Body of pancreas (tissue), 4 donors: Measurements from ENCODE around the gene IL3. TPM values are rescaled to one million over a fixed set of nuclear protein-coding genes. Genes with fewer than 3 reads are reported as not detected.

Experiments
- ATAC-seq: fragments of 150-250 bp; one replicate; pipeline ENCODE4 v1.9.1; 2016
- DNase-seq, 4 donors: peaks; one replicate each; pipeline ENCODE4 v3.0.0-alpha.2; 2019
- H3K27ac ChIP-seq, 4 donors: fragments of 200-600 bp; sonication (generic); 1 replicate in 3 of 4; 2 replicates in 1 of 4; pipeline versions ENCODE4 v1.5.1 to v1.6.1; 2016 to 2019; ENCODE audit warnings: mild to moderate bottlenecking in 1 of 4, mixed read lengths in 1 of 4, moderate library complexity in 1 of 4
- H3K27me3 ChIP-seq, 2 donors: fragments of 200-600 bp; sonication (generic); one replicate each; pipeline ENCODE4 v1.6.0; 2016; ENCODE audit warnings: mild to moderate bottlenecking in 1 of 2
- H3K36me3 ChIP-seq, 2 donors: fragments of 200-600 bp; sonication (generic); replicated peaks in 1 of 2; 2 replicates each; pipeline ENCODE4 v1.5.1; 2016; ENCODE audit warnings: low read depth in 2 of 2; ENCODE audit not compliant: insufficient read depth in 1 of 2
- H3K4me1 ChIP-seq: fragments of 200-600 bp; sonication (generic); one replicate; pipeline ENCODE4 v1.6.0; 2016
- H3K4me3 ChIP-seq, 2 donors: fragments of 200-600 bp; sonication (generic); 1 replicate in 1 of 2; 2 replicates in 1 of 2; pipeline ENCODE4 v1.5.1; 2016 to 2019
- H3K9me3 ChIP-seq, 3 donors: fragments of 200-600 bp; sonication (generic); 1 replicate in 2 of 3; 2 replicates in 1 of 3; pipeline ENCODE4 v1.5.1; 2016
- CTCF ChIP-seq, 7 experiments: fragments of 450-650 bp in 4 of 7; fragments of 200-600 bp in 3 of 7; sonication (generic) in 3 of 7; IDR thresholded peaks; one replicate each; pipeline ENCODE4 v1.5.1; 2016 to 2019; ENCODE audit warnings: antibody characterized with exemption in 7 of 7
- POLR2A ChIP-seq, 3 donors: fragments of 450-650 bp; IDR thresholded peaks; one replicate each; pipeline ENCODE4 v1.6.1; 2016; ENCODE audit warnings: antibody characterized with exemption in 3 of 3, mild to moderate bottlenecking in 2 of 3
- WGBS, 2 donors: methylation state at CpG; one replicate each; pipeline ENCODE4 v1.1.5; 2017; 5-methylcytosine and 5-hydroxymethylcytosine counted together
- intact Hi-C: fragments of 100-400 bp; cut with DNase I; formaldehyde crosslinking; loops from one replicate; pipeline ENCODE4 v1.15.1; 2023
- total RNA-seq, 2 donors: library from RNA; depleted of rRNA; stranded (reverse); fragments of >200 nt; gene quantifications; one replicate each; pipeline ENCODE4 v1.1.0, GENCODE V29; 2016

IL3 gene
- total RNA-seq, 2 donors from 2014 or later, result not detected

DNA sequence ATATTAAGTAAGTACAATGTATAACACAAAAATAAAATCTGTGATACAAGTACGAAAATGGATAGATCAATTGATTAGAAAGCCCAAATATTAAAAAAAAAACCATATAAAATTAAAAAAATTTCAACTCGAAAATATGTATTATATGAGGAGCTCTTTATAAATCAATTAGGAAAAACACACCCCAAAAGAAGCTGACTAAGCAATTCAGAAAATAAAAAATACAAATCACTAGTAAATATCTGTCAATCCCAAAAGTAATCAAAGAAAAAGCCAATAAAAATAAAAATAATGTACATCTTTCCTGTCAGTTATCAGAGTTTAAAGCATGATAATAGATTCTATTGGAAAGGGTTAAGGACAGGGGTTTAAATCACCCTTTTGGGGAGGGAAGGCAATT, 38.8 kb upstream of the IL3 start:
- ATAC-seq, result no peak
- intact Hi-C loops, result no loop called here
- Histone ChIP-seq H3K27ac (no peak overlapping the region), H3K27me3 (no peaks in the 10 kb centered on the region), H3K36me3 (no peaks in the 10 kb centered on the region), H3K4me3 (no peak overlapping the region), H3K4me1 (no peaks in the 10 kb centered on the region), H3K9me3 (no peaks in the 10 kb centered on the region)
- TF ChIP-seq POLR2A (IDR thresholded peaks at IDR 0.05), result no peak
- TF ChIP-seq CTCF (IDR thresholded peaks at IDR 0.05), result no peak
- WGBS, 2 donors, result 61 to 62% methylated on average over 2 of the region's 2 CpGs
- DNase-seq, result no peak

- no peak overlapping the region for H3K27ac ChIP-seq
- no peak for TF ChIP-seq POLR2A (IDR thresholded peaks at IDR 0.05)
- no peak for TF ChIP-seq CTCF (IDR thresholded peaks at IDR 0.05)
- no peaks in the 10 kb centered on the region for H3K9me3 ChIP-seq
- 53 to 68% methylated on average over 2 of the region's 2 CpGs for WGBS, 2 donors
- intact Hi-C loops, result no loop called here
- H3K4me3 ChIP-seq, result no peak overlapping the region
- H3K27me3 ChIP-seq, result no peaks in the 10 kb centered on the region
- no peaks in the 10 kb centered on the region for H3K4me1 ChIP-seq
- no peak for DNase-seq
- H3K36me3 ChIP-seq, result no peaks in the 10 kb centered on the region
- ATAC-seq, result no peak
Measured at GRCh38 chr5:132022737-132023136, 37.7 kb upstream of the IL3 start.

GRCh38 chr5:132023258-132024116, 37.0 kb upstream of the IL3 start:
- Histone ChIP-seq H3K27ac (no peak overlapping the region), H3K4me3 (no peak overlapping the region), H3K4me1 (no peaks in the 10 kb centered on the region), H3K27me3 (no peaks in the 10 kb centered on the region), H3K9me3 (no peaks in the 10 kb centered on the region), H3K36me3 (no peaks in the 10 kb centered on the region)
- TF ChIP-seq POLR2A (IDR thresholded peaks at IDR 0.05), result no peak
- TF ChIP-seq CTCF (IDR thresholded peaks at IDR 0.05), result no peak
- no peak for ATAC-seq
- DNase-seq, result no peak
- intact Hi-C loops, result no loop called here
- WGBS, 2 donors, result 56 to 77% methylated on average over 5 of the region's 5 CpGs

- ATAC-seq, result no peak
- no peak overlapping the region for H3K27ac ChIP-seq
- WGBS, 2 donors, result 65 to 67% methylated on average over 4 of the region's 4 CpGs
- no peaks in the 10 kb centered on the region for H3K36me3 ChIP-seq
- no peaks in the 10 kb centered on the region for H3K27me3 ChIP-seq
- TF ChIP-seq POLR2A (IDR thresholded peaks at IDR 0.05) (no peak), CTCF (IDR thresholded peaks at IDR 0.05) (no peak)
- no peaks in the 10 kb centered on the region for H3K9me3 ChIP-seq
- DNase-seq, result no peak
- H3K4me1 ChIP-seq, result no peaks in the 10 kb centered on the region
- no peak overlapping the region for H3K4me3 ChIP-seq
- intact Hi-C loops, result no loop called here
Measured at GRCh38 chr5:132024117-132024435, 36.4 kb upstream of the IL3 start.
